Loucy (cell line): ENCODE data around the gene GSG1L2.

ENCODE experiments used
- CTCF ChIP-seq: fragments of 200-600 bp; sonication (generic); conservative IDR thresholded peaks from 2 replicates; pipeline ENCODE4 v1.5.1; 2014; ENCODE audit warnings: mild to moderate bottlenecking, antibody characterized with exemption, low read length
- EZH2phosphoT487 ChIP-seq: fragments of 200-600 bp; IDR thresholded peaks from 2 replicates; pipeline ENCODE4 v1.6.1; 2018; ENCODE audit warnings: antibody characterized with exemption, mild to moderate bottlenecking, moderate library complexity, borderline replicate concordance

DNA sequence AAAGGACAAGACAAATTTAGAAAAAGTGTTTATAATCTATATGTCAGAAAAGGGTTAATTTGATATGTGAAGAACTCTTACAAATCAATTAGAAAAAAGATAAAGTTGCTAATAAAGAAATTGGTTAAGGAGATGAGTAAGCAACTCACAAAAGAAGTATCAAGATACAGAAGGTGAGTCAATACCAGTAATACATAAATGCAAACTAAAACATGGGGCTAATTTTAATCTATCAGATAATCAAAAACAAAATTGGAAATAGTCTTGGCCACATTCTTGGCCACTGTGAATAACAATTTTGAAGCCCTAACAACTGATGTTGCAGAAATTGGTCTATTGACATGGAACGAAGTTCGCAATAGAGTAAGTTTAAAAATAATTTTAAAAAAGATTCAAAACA lies 37.3 kb downstream of the GSG1L2 start:
- TF ChIP-seq CTCF (no peak), EZH2phosphoT487 (no peak)
